GM12864 (cell line): ENCODE results near the gene STAT4.

ENCODE experiments used
- DNase-seq: peaks from one replicate; pipeline ENCODE4 v3.0.0-alpha.2; 2011; ENCODE audit warnings: low read depth
- H3K4me3 ChIP-seq: 2 replicates; pipeline ENCODE4 v1.5.1; 2011; ENCODE audit warnings: mild to moderate bottlenecking, low read depth, low read length, control low read depth
- CTCF ChIP-seq: IDR thresholded peaks from 2 replicates; pipeline ENCODE4 v1.5.1; 2011; ENCODE audit warnings: low read depth, mild to moderate bottlenecking, moderate library complexity, low read length, control low read depth, inconsistent platforms; ENCODE audit errors: missing control alignments

The STAT4 gene

GRCh38 chr2:191174442-191174841, 23.6 kb upstream of the STAT4 start:
- DNase-seq: no peak
- no peak for TF ChIP-seq CTCF
- H3K4me3 ChIP-seq: no peak overlapping the region

- no peak overlapping the region for H3K4me3 ChIP-seq
- no peak for DNase-seq
- TF ChIP-seq CTCF: no peak
Measured at GRCh38 chr2:191173206-191173605, 22.4 kb upstream of the STAT4 start.

- no peak overlapping the region for H3K4me3 ChIP-seq
- DNase-seq: no peak
- no peak for TF ChIP-seq CTCF
Measured at GRCh38 chr2:191171708-191172355, 21.0 kb upstream of the STAT4 start.

GRCh38 chr2:191171286-191171685, 20.5 kb upstream of the STAT4 start:
- no peak for TF ChIP-seq CTCF
- DNase-seq: no peak

GRCh38 chr2:191170773-191171172, 20.0 kb upstream of the STAT4 start:
- DNase-seq: no peak
- H3K4me3 ChIP-seq: no peak overlapping the region
- no peak for TF ChIP-seq CTCF

More at GRCh38 chr2:191171286-191171685, 20.5 kb upstream of the STAT4 start:
- no peak overlapping the region for H3K4me3 ChIP-seq

GRCh38 chr2:191170301-191170636, 19.5 kb upstream of the STAT4 start:
- no peak for TF ChIP-seq CTCF
- H3K4me3 ChIP-seq: no peak overlapping the region
- no peak for DNase-seq
